Astrocyte of the spinal cord (primary cell): ENCODE results near the gene UCP1.

Experiments
- DNase-seq: peaks from one replicate; pipeline ENCODE4 v3.0.0; 2011; ENCODE audit warnings: low read depth, low spot score
- H3K4me3 ChIP-seq: 2 replicates; pipeline ENCODE4 v1.5.1; 2011; ENCODE audit warnings: low read depth, mild to moderate bottlenecking, low read length, moderate library complexity
- in situ Hi-C: cut with HindIII; loops from 2 replicates; pipeline ENCODE4 v1.10.0; 2017; ENCODE audit warnings: low sequenced_read_pairs
- TF ChIP-seq, protein P1 (sequence below): IDR thresholded peaks from 2 replicates; pipeline ENCODE4 v1.5.1; 2012; ENCODE audit warnings: low read depth, mild to moderate bottlenecking, low read length, inconsistent platforms

UCP1 gene

DNA sequence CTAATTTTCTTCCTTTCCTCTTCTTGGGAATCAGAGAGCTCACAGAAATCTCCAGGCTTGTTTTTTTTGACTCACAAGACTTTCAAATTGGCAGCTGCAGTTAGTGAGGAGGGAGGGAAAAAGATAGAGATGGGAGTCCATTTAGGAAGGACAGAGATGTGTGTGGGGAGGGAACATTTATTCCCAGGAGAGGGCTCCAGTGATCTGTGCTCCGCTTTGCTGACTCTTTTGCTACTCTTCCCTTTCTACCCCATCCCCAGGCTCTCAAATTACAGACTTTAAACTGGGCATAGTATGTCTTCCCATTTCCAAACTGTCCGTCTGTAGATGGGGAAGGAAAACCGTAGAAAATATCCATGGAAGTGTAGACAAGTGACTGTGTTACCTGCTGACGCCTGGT lies 39.1 kb upstream of the UCP1 start:
- no peak for DNase-seq
- H3K4me3 ChIP-seq = no peak overlapping the region
- TF ChIP-seq, protein P1, sequence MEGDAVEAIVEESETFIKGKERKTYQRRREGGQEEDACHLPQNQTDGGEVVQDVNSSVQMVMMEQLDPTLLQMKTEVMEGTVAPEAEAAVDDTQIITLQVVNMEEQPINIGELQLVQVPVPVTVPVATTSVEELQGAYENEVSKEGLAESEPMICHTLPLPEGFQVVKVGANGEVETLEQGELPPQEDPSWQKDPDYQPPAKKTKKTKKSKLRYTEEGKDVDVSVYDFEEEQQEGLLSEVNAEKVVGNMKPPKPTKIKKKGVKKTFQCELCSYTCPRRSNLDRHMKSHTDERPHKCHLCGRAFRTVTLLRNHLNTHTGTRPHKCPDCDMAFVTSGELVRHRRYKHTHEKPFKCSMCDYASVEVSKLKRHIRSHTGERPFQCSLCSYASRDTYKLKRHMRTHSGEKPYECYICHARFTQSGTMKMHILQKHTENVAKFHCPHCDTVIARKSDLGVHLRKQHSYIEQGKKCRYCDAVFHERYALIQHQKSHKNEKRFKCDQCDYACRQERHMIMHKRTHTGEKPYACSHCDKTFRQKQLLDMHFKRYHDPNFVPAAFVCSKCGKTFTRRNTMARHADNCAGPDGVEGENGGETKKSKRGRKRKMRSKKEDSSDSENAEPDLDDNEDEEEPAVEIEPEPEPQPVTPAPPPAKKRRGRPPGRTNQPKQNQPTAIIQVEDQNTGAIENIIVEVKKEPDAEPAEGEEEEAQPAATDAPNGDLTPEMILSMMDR = no peak
- in situ Hi-C loops = no loop called here

DNA sequence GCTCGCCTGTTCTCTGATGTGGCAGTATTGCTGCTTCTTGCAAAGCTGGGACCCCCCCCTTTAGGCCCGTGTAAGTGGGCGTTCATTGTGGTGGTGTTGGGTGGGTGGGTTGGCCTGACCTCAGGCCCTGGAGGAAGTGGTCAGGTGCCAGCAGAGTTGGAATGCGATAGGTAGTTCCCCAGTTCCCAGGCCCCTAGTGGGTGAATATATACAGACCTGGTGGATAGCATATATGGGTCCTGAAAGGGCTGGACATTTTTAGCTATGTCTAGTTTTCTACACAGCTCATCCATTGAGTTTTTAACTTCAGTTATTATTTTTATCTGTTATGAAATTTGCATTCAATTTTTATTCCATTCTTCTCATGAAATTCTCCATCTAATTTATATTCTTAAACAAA lies 35.8 kb upstream of the UCP1 start:
- no peak for DNase-seq
- H3K4me3 ChIP-seq = no peak overlapping the region
- TF ChIP-seq, protein P1 = no peak
- in situ Hi-C loops = no loop called here

DNA sequence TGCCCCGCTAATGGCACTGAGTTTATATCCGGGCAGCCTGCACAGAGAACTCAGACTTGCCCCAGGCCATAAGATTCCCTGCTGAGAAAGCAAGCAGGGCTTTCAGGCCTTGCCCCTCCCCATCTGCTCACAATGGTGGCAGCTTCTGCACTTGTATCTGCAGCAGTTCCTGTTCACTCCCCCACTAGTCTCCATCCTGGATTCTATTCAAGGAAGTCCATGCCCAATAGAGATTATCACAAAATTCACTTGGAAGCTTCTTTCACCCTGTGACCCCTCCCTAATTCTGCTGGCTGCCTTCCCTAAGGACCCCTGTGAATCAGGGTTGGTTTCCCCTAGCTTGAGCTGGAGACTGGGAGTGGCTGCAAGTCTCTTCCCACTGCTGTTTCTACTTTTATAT lies 34.5 kb upstream of the UCP1 start:
- no peak for DNase-seq
- in situ Hi-C loops = no loop called here
- H3K4me3 ChIP-seq = no peak overlapping the region
- TF ChIP-seq, protein P1 = no peak

DNA sequence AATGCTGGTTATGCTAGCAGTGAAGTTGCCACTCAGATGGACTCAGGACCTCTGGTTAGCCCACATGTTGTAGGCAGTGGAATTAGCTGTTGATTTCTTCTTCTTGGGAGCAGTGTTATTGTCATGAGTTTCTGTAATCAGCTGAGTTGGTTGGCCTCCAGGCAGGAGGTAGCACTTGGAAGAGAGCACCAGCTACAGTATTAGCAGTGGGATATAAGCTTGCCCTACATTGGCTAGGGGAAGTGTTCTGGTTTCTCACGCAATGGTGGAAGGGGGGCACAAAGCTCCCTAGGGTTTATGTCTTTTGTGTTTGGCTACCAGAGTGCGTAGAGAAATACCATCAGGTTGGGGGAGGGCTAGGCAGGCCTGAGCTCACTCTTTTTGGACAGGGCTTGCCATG lies 34.0 kb upstream of the UCP1 start:
- TF ChIP-seq, protein P1 = no peak
- H3K4me3 ChIP-seq = no peak overlapping the region
- no peak for DNase-seq
- in situ Hi-C loops = no loop called here

DNA sequence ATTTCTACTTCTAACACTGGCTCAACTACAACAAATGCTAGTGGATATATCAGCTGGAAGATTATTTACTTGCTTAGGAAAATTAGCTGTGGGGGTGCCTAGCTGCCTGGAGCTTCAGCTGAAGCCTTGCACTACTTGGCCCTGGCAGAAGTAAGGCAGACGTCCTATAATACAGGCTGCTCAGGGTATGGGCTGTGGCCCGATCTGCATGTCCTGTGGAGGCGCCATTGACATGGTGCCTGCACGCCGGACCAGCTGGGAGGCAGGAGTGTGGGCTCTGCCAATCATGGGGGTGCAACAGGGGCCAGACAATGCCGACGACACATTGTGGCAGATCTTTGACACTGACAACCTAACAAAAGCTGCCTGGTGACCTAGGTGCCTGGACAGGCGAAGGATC lies 31.6 kb upstream of the UCP1 start:
- in situ Hi-C loops = no loop called here
- TF ChIP-seq, protein P1 = no peak

DNA sequence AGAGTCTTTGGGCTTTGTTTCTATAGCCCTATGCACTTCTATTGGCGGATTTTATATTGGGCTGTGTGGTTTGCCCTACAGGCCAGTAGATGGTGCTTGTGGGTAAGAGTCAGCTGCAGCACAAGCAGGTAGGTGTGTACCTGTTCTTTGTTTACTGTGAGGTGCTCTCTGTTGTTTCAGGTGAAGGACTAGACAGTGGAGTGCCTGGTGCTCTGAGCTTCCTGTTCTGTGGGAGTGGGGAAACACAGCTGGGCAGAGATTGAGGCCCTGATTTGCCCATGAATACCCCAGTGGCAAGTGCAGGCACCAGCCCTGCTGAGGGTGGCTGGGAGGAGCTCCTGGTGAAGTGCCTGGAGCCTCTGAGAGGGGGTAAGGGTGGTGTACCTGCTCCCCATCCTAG lies 26.3 kb upstream of the UCP1 start:
- TF ChIP-seq, protein P1 = peak; percentile 54
- no peak overlapping the region for H3K4me3 ChIP-seq
- in situ Hi-C loops = no loop called here
- no peak for DNase-seq

More for the DNA sequence above, 31.6 kb upstream of the UCP1 start:
- DNase-seq = no peak
- H3K4me3 ChIP-seq = no peak overlapping the region

DNA sequence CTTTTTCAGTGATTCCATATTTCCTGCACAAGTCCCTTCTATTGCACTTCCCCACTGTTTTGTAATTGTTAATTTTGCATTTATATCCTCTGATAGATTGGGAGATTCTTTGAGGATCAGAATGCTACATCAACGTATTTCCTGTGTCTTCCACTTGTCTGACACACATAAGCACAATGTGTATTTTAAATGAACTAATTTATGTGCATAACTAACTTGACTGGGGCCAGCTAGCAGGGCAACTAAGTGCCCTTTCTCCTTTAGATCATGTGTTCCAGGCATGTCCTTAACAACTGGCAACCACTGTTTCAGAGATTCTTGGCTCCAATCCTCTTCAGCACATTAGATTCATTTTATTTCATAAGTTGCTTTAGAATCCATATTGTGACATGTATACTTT lies 15.7 kb upstream of the UCP1 start:
- no peak overlapping the region for H3K4me3 ChIP-seq
- no peak for DNase-seq
- TF ChIP-seq, protein P1 = no peak
- in situ Hi-C loops = no loop called here
